Activated CD4-positive, alpha-beta T cell treated with anti-CD3 and anti-CD28 coated beads, Interleukin-2, Interleukin-4, amounts not matched to agents 100 ng/mL and 50 ng/mL, durations not matched to agents 16 hours and 8 hours (primary cell): ENCODE measurements around the gene PKMYT1.
"Not testable (repeated sequence)": the region's sequence is repeated elsewhere in the genome, so short reads cannot be mapped to it uniquely, and the experiment has no call there.

Experiments
- DNase-seq: peaks from one replicate; pipeline ENCODE4 v3.0.0-alpha.2; 2020; ENCODE audit warnings: low spot score

The PKMYT1 gene

GRCh38 chr16:2960183-2961010 is 19.8 kb downstream of the PKMYT1 start:
- DNase-seq, result no peak

GRCh38 chr16:2959206-2959605 is 21.0 kb downstream of the PKMYT1 start:
- no peak for DNase-seq

GRCh38 chr16:2956579-2956956 is 23.7 kb downstream of the PKMYT1 start:
- no peak for DNase-seq

- no peak for DNase-seq
These were observed 24.3 kb downstream of the PKMYT1 start for GRCh38 chr16:2955779-2956578.

- no peak for DNase-seq
These were observed 24.8 kb downstream of the PKMYT1 start for GRCh38 chr16:2955438-2955778.

GRCh38 chr16:2954656-2955381 is 25.4 kb downstream of the PKMYT1 start:
- no peak for DNase-seq

GRCh38 chr16:2953706-2954627 is 26.3 kb downstream of the PKMYT1 start:
- DNase-seq, result no peak

- DNase-seq, result no peak
These were observed 27.6 kb downstream of the PKMYT1 start for GRCh38 chr16:2952679-2953078.

GRCh38 chr16:2950773-2951172 is 29.5 kb downstream of the PKMYT1 start:
- DNase-seq, result no peak

- DNase-seq, result no peak
These were observed 29.9 kb downstream of the PKMYT1 start for GRCh38 chr16:2950353-2950724.

GRCh38 chr16:2949705-2950352 is 30.4 kb downstream of the PKMYT1 start:
- no peak for DNase-seq

- DNase-seq, result no peak
These were observed 31.2 kb downstream of the PKMYT1 start for GRCh38 chr16:2948807-2949704.

- no peak for DNase-seq
These were observed 33.6 kb downstream of the PKMYT1 start for GRCh38 chr16:2946649-2947048.

- DNase-seq, result not testable (repeated sequence)
These were observed 36.5 kb downstream of the PKMYT1 start for GRCh38 chr16:2943716-2944115.

- DNase-seq, result no peak
These were observed 38.2 kb downstream of the PKMYT1 start for GRCh38 chr16:2942045-2942444.

GRCh38 chr16:2939968-2940367 is 40.3 kb downstream of the PKMYT1 start:
- DNase-seq, result no peak

- no peak for DNase-seq
These were observed 42.0 kb downstream of the PKMYT1 start for GRCh38 chr16:2938206-2938605.

GRCh38 chr16:2937170-2937569 is 43.1 kb downstream of the PKMYT1 start:
- DNase-seq, result no peak

GRCh38 chr16:2936436-2937011 is 43.7 kb downstream of the PKMYT1 start:
- no peak for DNase-seq

GRCh38 chr16:2934450-2934849 is 45.8 kb downstream of the PKMYT1 start:
- DNase-seq, result no peak
